Activated T-helper 17 cell treated with anti-CD3 and anti-CD28 coated beads, Interleukin-2, amount 50 U/mL, for 72 hours (primary cell): ENCODE results near the gene BLOC1S3. TPM values are rescaled to one million over a fixed set of nuclear protein-coding genes. Genes with fewer than 3 reads are reported as not detected.

Experiments used
- total RNA-seq, 2 donors: library from RNA; stranded (reverse); gene quantifications; one replicate each; pipeline ENCODE4 v1.2.3, GENCODE V29; 2022

Gene BLOC1S3
- total RNA-seq, 2 donors from 2014 or later, result 13.9 to 16.7 TPM

Other genes starting within 250 kb of the BLOC1S3 start
- gene APOC4, start 236.5 kb upstream of the BLOC1S3 start, total RNA-seq, result not detected
- not detected for gene APOC2, start 232.7 kb upstream of the BLOC1S3 start, total RNA-seq
- 10 to 100 TPM; 60.2 to 80.5 TPM for gene CLPTM1, start 223.4 kb upstream of the BLOC1S3 start, total RNA-seq
- gene RELB, start 177.3 kb upstream of the BLOC1S3 start, total RNA-seq, result 10 to 100 TPM; 41.4 to 52.0 TPM
- 10 to 100 TPM; 87.5 TPM for gene CLASRP, start 139.7 kb upstream of the BLOC1S3 start, total RNA-seq
- 10 to 100 TPM in 1 of 2 donors, 1 to 10 TPM in 1; 6.7 to 11.6 TPM for gene ZNF296, start 102.3 kb upstream of the BLOC1S3 start, total RNA-seq
- gene GEMIN7, start 99.5 kb upstream of the BLOC1S3 start, total RNA-seq, result 10 to 100 TPM; 56.9 to 57.2 TPM
- 10 to 100 TPM; 19.8 to 27.7 TPM for gene PPP1R37, start 85.6 kb upstream of the BLOC1S3 start, total RNA-seq
- under 1 TPM; 0.06 to 0.40 TPM for gene NKPD1, start 17.8 kb upstream of the BLOC1S3 start, total RNA-seq
- 10 to 100 TPM; 12.9 to 32.1 TPM for gene TRAPPC6A, start 547 bp upstream of the BLOC1S3 start, total RNA-seq
- gene EXOC3L2, start 66.6 kb downstream of the BLOC1S3 start, total RNA-seq, result not detected
- 10 to 100 TPM; 21.8 to 26.6 TPM for gene MARK4, start 72.5 kb downstream of the BLOC1S3 start, total RNA-seq
- not detected for gene CKM, start 144.1 kb downstream of the BLOC1S3 start, total RNA-seq
- gene KLC3, start 162.0 kb downstream of the BLOC1S3 start, total RNA-seq, result under 1 TPM in 1 of 2 donors, not detected in 1; 0.24 TPM
- 10 to 100 TPM; 15.9 to 31.6 TPM for gene ERCC2, start 191.8 kb downstream of the BLOC1S3 start, total RNA-seq
- gene PPP1R13L, start 226.3 kb downstream of the BLOC1S3 start, total RNA-seq, result 10 to 100 TPM; 21.0 to 66.8 TPM
- gene POLR1G, start 227.9 kb downstream of the BLOC1S3 start, total RNA-seq, result 10 to 100 TPM; 11.2 to 23.6 TPM
- gene ERCC1, start 245.1 kb downstream of the BLOC1S3 start, total RNA-seq, result 10 to 100 TPM; 27.6 to 33.2 TPM